Measurements from ENCODE around the gene MAP1B.
A peak's percentile ranks its signal among the peaks of the same experiment; 100 is the strongest.

The MAP1B gene

GRCh38 chr5:72195581-72195980 lies 88.3 kb downstream of the MAP1B start:
- no peaks in the 10 kb centered on the region for H3K9me3 ChIP-seq (replicated peaks; ENCODE audit: insufficient read depth, low read length)
- H3K36me3 ChIP-seq (replicated peaks; ENCODE audit: insufficient read depth, low read length): no peaks in the 10 kb centered on the region
- no peak overlapping the region for H3K27ac ChIP-seq (ENCODE audit: low read length)
- H3F3A ChIP-seq (ENCODE audit: insufficient read depth, low read length): peaks cover 8% of the 10 kb centered on the region
- no peaks in the 10 kb centered on the region for H3K79me2 ChIP-seq (ENCODE audit: low read length)
- TF ChIP-seq EZH2phosphoT487 (IDR thresholded peaks at IDR 0.05; ENCODE audit: low read length) (no peak), EZH2 (optimal IDR thresholded peaks at IDR 0.05; ENCODE audit: low read depth, low read length) (no peak), CTCF (IDR thresholded peaks at IDR 0.05; ENCODE audit: low read length) (no peak)
- H3K4me1 ChIP-seq (ENCODE audit: low read length): peaks cover 14% of the 10 kb centered on the region
- no peak overlapping the region for H3K9ac ChIP-seq (ENCODE audit: low read length)
- H2AFZ ChIP-seq (ENCODE audit: low read length): no peak overlapping the region
- no peaks in the 10 kb centered on the region for H3K9me2 ChIP-seq (replicated peaks; ENCODE audit: insufficient read depth, low read length)
- peaks cover 93% of the 10 kb centered on the region for H3K27me3 ChIP-seq (replicated peaks; ENCODE audit: insufficient read depth, low read length)
- DNase-seq: no peak
- H4K20me1 ChIP-seq (ENCODE audit: insufficient read depth, low read length): 0 out of 2 replicates have a peak, but pooled peaks cover 6% of the 10 kb centered on the region
- H3K4me2 ChIP-seq (ENCODE audit: low read depth, low read length): peak overlapping the region; percentile 46; the same call in 1 of the 2 replicates
- peak overlapping the region; percentile 10; the same call in 1 of the 2 replicates for H3K4me3 ChIP-seq (ENCODE audit: low read length)

GRCh38 chr5:72197393-72197792 lies 90.1 kb downstream of the MAP1B start:
- Histone ChIP-seq H3F3A (ENCODE audit: insufficient read depth, low read length) (peaks cover 8% of the 10 kb centered on the region), H3K4me2 (ENCODE audit: low read depth, low read length) (no peak overlapping the region), H4K20me1 (ENCODE audit: insufficient read depth, low read length) (0 out of 2 replicates have a peak, but pooled peaks cover 4% of the 10 kb centered on the region), H3K4me3 (ENCODE audit: low read length) (no peak overlapping the region), H3K27me3 (replicated peaks; ENCODE audit: insufficient read depth, low read length) (peaks cover 75% of the 10 kb centered on the region), H3K9me3 (replicated peaks; ENCODE audit: insufficient read depth, low read length) (no peaks in the 10 kb centered on the region), H3K36me3 (replicated peaks; ENCODE audit: insufficient read depth, low read length) (no peaks in the 10 kb centered on the region), H3K79me2 (ENCODE audit: low read length) (no peaks in the 10 kb centered on the region), H2AFZ (ENCODE audit: low read length) (no peak overlapping the region), H3K4me1 (ENCODE audit: low read length) (peaks cover 14% of the 10 kb centered on the region), H3K9me2 (replicated peaks; ENCODE audit: insufficient read depth, low read length) (no peaks in the 10 kb centered on the region), H3K9ac (ENCODE audit: low read length) (no peak overlapping the region), H3K27ac (ENCODE audit: low read length) (no peak overlapping the region)
- no peak for DNase-seq
- TF ChIP-seq EZH2phosphoT487 (IDR thresholded peaks at IDR 0.05; ENCODE audit: low read length): no peak
- no peak for TF ChIP-seq EZH2 (optimal IDR thresholded peaks at IDR 0.05; ENCODE audit: low read depth, low read length)
- no peak for TF ChIP-seq CTCF (IDR thresholded peaks at IDR 0.05; ENCODE audit: low read length)

GRCh38 chr5:72199681-72200080 lies 92.4 kb downstream of the MAP1B start:
- no peaks in the 10 kb centered on the region for H3K36me3 ChIP-seq (replicated peaks; ENCODE audit: insufficient read depth, low read length)

More at GRCh38 chr5:72199681-72200080, 92.4 kb downstream of the MAP1B start:
- Histone ChIP-seq H3K4me2 (ENCODE audit: low read depth, low read length) (no peak overlapping the region), H2AFZ (ENCODE audit: low read length) (no peak overlapping the region), H3K9ac (ENCODE audit: low read length) (no peak overlapping the region), H3K9me3 (replicated peaks; ENCODE audit: insufficient read depth, low read length) (no peaks in the 10 kb centered on the region), H3K9me2 (replicated peaks; ENCODE audit: insufficient read depth, low read length) (no peaks in the 10 kb centered on the region), H3K4me1 (ENCODE audit: low read length) (peaks cover 10% of the 10 kb centered on the region), H3F3A (ENCODE audit: insufficient read depth, low read length) (peaks cover 8% of the 10 kb centered on the region), H3K4me3 (ENCODE audit: low read length) (no peak overlapping the region), H3K79me2 (ENCODE audit: low read length) (no peaks in the 10 kb centered on the region), H3K27me3 (replicated peaks; ENCODE audit: insufficient read depth, low read length) (peaks cover 59% of the 10 kb centered on the region), H4K20me1 (ENCODE audit: insufficient read depth, low read length) (no peaks in the 10 kb centered on the region), H3K27ac (ENCODE audit: low read length) (no peak overlapping the region)
- DNase-seq: no peak
- TF ChIP-seq EZH2 (optimal IDR thresholded peaks at IDR 0.05; ENCODE audit: low read depth, low read length) (no peak), CTCF (IDR thresholded peaks at IDR 0.05; ENCODE audit: low read length) (no peak), EZH2phosphoT487 (IDR thresholded peaks at IDR 0.05; ENCODE audit: low read length) (no peak)

All from MM.1S (cell line).